Smooth muscle cell (in vitro differentiated cells): ENCODE measurements around the gene STOX2. TPM values are rescaled to one million over a fixed set of nuclear protein-coding genes. Genes with fewer than 3 reads are reported as not detected.
A peak's percentile ranks its signal among the peaks of the same experiment; 100 is the strongest.

Experiments
- DNase-seq: peaks from one replicate; lab custom pipeline; 2025; ENCODE audit not compliant: unreplicated experiment; lab: John Stamatoyannopoulos, UW
- H2AFZ ChIP-seq: fragments of 200-600 bp; sonication (generic); 2 replicates; pipeline ENCODE4 v1.6.0; 2016; ENCODE audit warnings: antibody characterized with exemption, low read depth, mild to moderate bottlenecking
- H3F3A ChIP-seq: fragments of 200-600 bp; sonication (generic); 2 replicates; pipeline ENCODE4 v1.6.0; 2017; ENCODE audit warnings: antibody characterized with exemption, low read depth
- H3K27ac ChIP-seq: fragments of 200-600 bp; sonication (generic); 2 replicates; pipeline ENCODE4 v1.5.1; 2016; ENCODE audit warnings: low read depth, mild to moderate bottlenecking
- H3K27me3 ChIP-seq: fragments of 200-600 bp; sonication (generic); 2 replicates; pipeline ENCODE4 v1.6.1; 2016; ENCODE audit warnings: low read depth, mild to moderate bottlenecking
- H3K36me3 ChIP-seq: fragments of 200-600 bp; sonication (generic); 2 replicates; pipeline ENCODE4 v1.5.1; 2016; ENCODE audit warnings: low read depth
- H3K4me1 ChIP-seq: fragments of 200-600 bp; sonication (generic); 2 replicates; pipeline ENCODE4 v1.5.1; 2016; ENCODE audit warnings: low read depth
- H3K4me2 ChIP-seq: fragments of 200-600 bp; sonication (generic); 2 replicates; pipeline ENCODE4 v1.6.0; 2016; ENCODE audit warnings: mild to moderate bottlenecking
- H3K4me3 ChIP-seq: fragments of 200-600 bp; sonication (generic); 2 replicates; pipeline ENCODE4 v1.5.1; 2016; ENCODE audit warnings: mild to moderate bottlenecking
- H3K79me2 ChIP-seq: fragments of 200-600 bp; sonication (generic); 2 replicates; pipeline ENCODE4 v1.6.0; 2016; ENCODE audit warnings: low read depth, mild to moderate bottlenecking
- H3K9ac ChIP-seq: fragments of 200-600 bp; sonication (generic); 2 replicates; pipeline ENCODE4 v1.6.0; 2016; ENCODE audit warnings: low read depth
- H3K9me3 ChIP-seq: fragments of 200-600 bp; sonication (generic); replicated peaks from 2 replicates; pipeline ENCODE4 v1.5.1; 2016; ENCODE audit warnings: low read depth
- H4K20me1 ChIP-seq: fragments of 200-600 bp; sonication (generic); 2 replicates; pipeline ENCODE4 v1.6.0; 2016; ENCODE audit warnings: low read depth
- WGBS: methylation state at CpG from one replicate; pipeline ENCODE4 v1.1.7; 2016; ENCODE audit warnings: low lambda C conversion rate; 5-methylcytosine and 5-hydroxymethylcytosine counted together
- polyA plus RNA-seq: library from polyadenylated mRNA; unstranded; fragments of >200 nt; fragmentation: Nextera tagmentation; extraction: Ambion mirVana; gene quantifications from 2 replicates; pipeline ENCODE4 v1.2.1, GENCODE V29; 2016
- total RNA-seq: library from RNA; depleted of rRNA; stranded (reverse); fragments of >200 nt; gene quantifications from 2 replicates; pipeline ENCODE4 v1.2.3, GENCODE V29; 2014
- TF ChIP-seq, protein P1 (sequence below): fragments of 200-600 bp; sonication (generic); IDR thresholded peaks from 2 replicates; pipeline ENCODE4 v1.5.1; 2017; ENCODE audit warnings: borderline replicate concordance, mild to moderate bottlenecking, antibody characterized with exemption; ENCODE audit not compliant: insufficient read depth, poor library complexity, severe bottlenecking

The STOX2 gene
- total and polyA plus RNA-seq, 2 experiments from 2014 or later = 1.3 to 4.2 TPM

DNA sequence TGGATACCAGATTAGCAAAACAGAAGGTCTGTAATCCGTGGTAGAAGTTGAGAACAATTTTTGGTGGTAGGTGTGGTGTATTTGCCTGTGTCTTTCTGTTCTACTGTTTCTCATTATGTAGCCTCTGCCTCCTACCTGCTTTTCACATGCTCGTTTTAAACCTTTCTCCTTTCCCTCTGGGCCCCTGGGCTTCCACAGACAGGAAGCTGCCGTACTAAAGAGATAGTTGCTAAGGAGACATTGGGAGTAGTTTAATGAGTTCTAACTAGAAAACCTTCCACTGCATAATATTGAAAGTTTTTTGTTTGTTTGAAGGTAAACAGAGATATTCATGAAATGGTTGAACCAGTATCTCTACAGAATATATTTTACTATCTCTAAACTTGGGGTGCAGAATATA, 107.8 kb downstream of the STOX2 start:
- H3K27ac ChIP-seq = peak overlapping the region; percentile 54
- H3K36me3 ChIP-seq = no peaks in the 10 kb centered on the region
- peak overlapping the region; percentile 3 for H3K4me3 ChIP-seq
- TF ChIP-seq, protein P1, sequence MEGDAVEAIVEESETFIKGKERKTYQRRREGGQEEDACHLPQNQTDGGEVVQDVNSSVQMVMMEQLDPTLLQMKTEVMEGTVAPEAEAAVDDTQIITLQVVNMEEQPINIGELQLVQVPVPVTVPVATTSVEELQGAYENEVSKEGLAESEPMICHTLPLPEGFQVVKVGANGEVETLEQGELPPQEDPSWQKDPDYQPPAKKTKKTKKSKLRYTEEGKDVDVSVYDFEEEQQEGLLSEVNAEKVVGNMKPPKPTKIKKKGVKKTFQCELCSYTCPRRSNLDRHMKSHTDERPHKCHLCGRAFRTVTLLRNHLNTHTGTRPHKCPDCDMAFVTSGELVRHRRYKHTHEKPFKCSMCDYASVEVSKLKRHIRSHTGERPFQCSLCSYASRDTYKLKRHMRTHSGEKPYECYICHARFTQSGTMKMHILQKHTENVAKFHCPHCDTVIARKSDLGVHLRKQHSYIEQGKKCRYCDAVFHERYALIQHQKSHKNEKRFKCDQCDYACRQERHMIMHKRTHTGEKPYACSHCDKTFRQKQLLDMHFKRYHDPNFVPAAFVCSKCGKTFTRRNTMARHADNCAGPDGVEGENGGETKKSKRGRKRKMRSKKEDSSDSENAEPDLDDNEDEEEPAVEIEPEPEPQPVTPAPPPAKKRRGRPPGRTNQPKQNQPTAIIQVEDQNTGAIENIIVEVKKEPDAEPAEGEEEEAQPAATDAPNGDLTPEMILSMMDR = no peak
- H3K27me3 ChIP-seq = no peaks in the 10 kb centered on the region
- H3K79me2 ChIP-seq = no peaks in the 10 kb centered on the region
- peak overlapping the region; percentile 80 for H3K4me2 ChIP-seq
- DNase-seq = no peak
- H3F3A ChIP-seq = no peaks in the 10 kb centered on the region
- H3K4me1 ChIP-seq = peaks cover 10% of the 10 kb centered on the region
- H3K9ac ChIP-seq = peak overlapping the region; percentile 39
- H3K9me3 ChIP-seq = no peaks in the 10 kb centered on the region
- H4K20me1 ChIP-seq = no peaks in the 10 kb centered on the region
- WGBS = 19% methylated on average over 3 of the region's 3 CpGs
- peak overlapping the region; percentile 96 for H2AFZ ChIP-seq

DNA sequence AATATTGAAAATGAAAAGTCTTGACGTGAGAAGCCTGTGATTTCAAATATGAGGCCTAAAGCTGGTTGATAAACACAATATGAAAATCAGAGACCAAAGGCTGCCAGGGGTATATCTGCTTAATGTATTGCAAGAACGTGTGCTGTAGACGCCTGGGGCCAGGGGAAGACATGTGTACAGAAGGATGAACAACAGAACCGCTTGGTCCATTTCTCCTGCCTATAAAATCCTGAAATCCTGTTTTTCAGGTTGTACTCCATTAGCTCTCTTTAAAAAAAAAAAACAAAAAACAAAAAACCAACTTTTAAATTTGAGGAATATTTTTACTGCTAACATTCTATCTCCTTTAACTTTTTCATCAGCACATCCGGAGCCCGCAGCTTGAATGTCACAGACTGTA, 109.2 kb downstream of the STOX2 start:
- H3F3A ChIP-seq = no peaks in the 10 kb centered on the region
- H3K79me2 ChIP-seq = no peaks in the 10 kb centered on the region
- peaks cover 10% of the 10 kb centered on the region for H3K4me1 ChIP-seq
- no peaks in the 10 kb centered on the region for H4K20me1 ChIP-seq
- no peak overlapping the region for H2AFZ ChIP-seq
- H3K27ac ChIP-seq = no peak overlapping the region
- H3K4me2 ChIP-seq = no peak overlapping the region
- H3K4me3 ChIP-seq = no peak overlapping the region
- no peak for DNase-seq
- WGBS = 70% methylated on average over 6 of the region's 6 CpGs
- TF ChIP-seq, protein P1 = no peak
- no peak overlapping the region for H3K9ac ChIP-seq
- H3K9me3 ChIP-seq = no peaks in the 10 kb centered on the region
- no peaks in the 10 kb centered on the region for H3K27me3 ChIP-seq
- no peaks in the 10 kb centered on the region for H3K36me3 ChIP-seq

DNA sequence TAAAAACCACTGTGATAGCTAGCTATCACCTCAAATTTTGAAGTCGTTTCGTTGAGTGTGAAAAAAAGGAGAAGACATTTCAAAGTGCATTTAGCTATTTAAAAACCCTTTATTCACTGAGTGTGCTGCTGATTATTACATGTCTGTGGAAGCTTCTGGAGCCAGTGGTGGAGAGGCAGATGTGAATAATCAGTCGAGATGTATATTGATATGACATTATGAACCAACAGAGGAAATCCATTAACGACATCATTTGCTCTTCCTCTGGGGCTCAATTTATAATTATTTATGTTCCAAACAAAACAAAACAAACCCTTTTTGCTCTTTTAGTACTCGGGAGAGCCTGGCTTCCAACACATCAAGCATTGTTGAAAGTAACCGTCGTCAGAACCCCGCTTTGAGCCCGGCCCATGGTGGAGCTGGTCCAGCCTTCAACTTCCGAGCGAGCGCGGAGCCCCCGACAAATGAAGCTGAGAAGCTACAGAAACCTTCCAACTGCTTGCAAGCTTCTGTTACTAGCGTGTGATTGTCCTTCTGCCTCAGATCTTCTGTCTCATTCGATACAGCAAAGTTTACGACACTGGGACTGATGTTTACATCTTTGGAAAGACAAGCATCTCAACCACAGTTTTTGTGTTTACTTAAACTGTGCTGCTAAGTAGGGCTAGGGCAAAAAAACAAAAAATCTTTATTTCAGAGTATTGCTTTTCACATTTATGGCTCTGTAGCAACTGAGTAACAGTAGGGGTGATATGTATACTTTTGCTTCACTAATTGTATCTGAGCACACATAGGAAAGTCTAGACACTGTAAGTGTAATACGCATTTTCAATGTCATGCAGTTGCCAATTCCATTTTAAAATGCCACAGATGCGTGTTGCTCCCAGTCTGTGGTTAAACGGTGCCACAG, 111.9 kb downstream of the STOX2 start:
- Histone ChIP-seq H3K4me1 (peaks cover 10% of the 10 kb centered on the region), H3K36me3 (no peaks in the 10 kb centered on the region), H3K27me3 (no peaks in the 10 kb centered on the region), H3F3A (no peaks in the 10 kb centered on the region), H4K20me1 (no peaks in the 10 kb centered on the region), H3K9me3 (no peaks in the 10 kb centered on the region), H3K4me2 (peak overlapping the region; percentile 58), H3K79me2 (no peaks in the 10 kb centered on the region), H2AFZ (peak overlapping the region; percentile 73), H3K4me3 (peak overlapping the region; percentile 14), H3K9ac (no peak overlapping the region), H3K27ac (peak overlapping the region; percentile 43)
- WGBS = 64% methylated on average over 20 of the region's 20 CpGs
- TF ChIP-seq, protein P1 = no peak
- DNase-seq = no peak
